Mesenchymal stem cell (in vitro differentiated cells and primary cell): Measurements from ENCODE around the gene EPB42. TPM values are rescaled to one million over a fixed set of nuclear protein-coding genes. Genes with fewer than 3 reads are reported as not detected.

Source experiments
- small RNA-seq: library from polyadenylated mRNA; stranded (forward); fragments of <200 nt; extraction: miRNeasy Mini kit (QIAGEN cat#:217004); gene quantifications from one replicate; pipeline ENCODE3, GENCODE V24; 2013; ENCODE audit warnings: low read depth

Gene EPB42

Small RNA genes within 50 kb of the gene (small RNA-seq; reads per million reads assigned to genes)
- not detected for gene RF00019
